ENCODE data around the gene FLNB.
A peak's percentile ranks its signal among the peaks of the same experiment; 100 is the strongest.
"Not testable (repeated sequence)": the region's sequence is repeated elsewhere in the genome, so short reads cannot be mapped to it uniquely, and the experiment has no call there.

The FLNB gene

GRCh38 chr3:57982561-57983243 lies 25.5 kb upstream of the FLNB start:
- no peak for DNase-seq

- DNase-seq: peak; percentile 100
These were observed 24.3 kb upstream of the FLNB start for GRCh38 chr3:57983734-57984518.

GRCh38 chr3:57985176-57985983 lies 22.8 kb upstream of the FLNB start:
- DNase-seq: no peak

GRCh38 chr3:57985984-57986246 lies 22.3 kb upstream of the FLNB start:
- DNase-seq: no peak

- no peak for DNase-seq
These were observed 22.0 kb upstream of the FLNB start for GRCh38 chr3:57986261-57986660.

- not testable (repeated sequence) for DNase-seq
These were observed 19.0 kb upstream of the FLNB start for GRCh38 chr3:57989198-57989597.

GRCh38 chr3:57989646-57990045 lies 18.6 kb upstream of the FLNB start:
- no peak for DNase-seq

- no peak for DNase-seq
These were observed 15.6 kb upstream of the FLNB start for GRCh38 chr3:57992452-57993213.

- DNase-seq: no peak
These were observed 9.6 kb upstream of the FLNB start for GRCh38 chr3:57998366-57999283.

- DNase-seq: no peak
These were observed 8.7 kb upstream of the FLNB start for GRCh38 chr3:57999417-58000115.

- no peak for DNase-seq
These were observed 7.7 kb upstream of the FLNB start for GRCh38 chr3:58000306-58001085.

GRCh38 chr3:58001086-58001467 lies 7.1 kb upstream of the FLNB start:
- DNase-seq: no peak

- DNase-seq: no peak
These were observed 6.2 kb upstream of the FLNB start for GRCh38 chr3:58001979-58002378.

- DNase-seq: no peak
These were observed 5.1 kb upstream of the FLNB start for GRCh38 chr3:58003093-58003492.

GRCh38 chr3:58004973-58005372 lies 3.2 kb upstream of the FLNB start:
- DNase-seq: no peak

GRCh38 chr3:58005669-58006068 lies 2.6 kb upstream of the FLNB start:
- no peak for DNase-seq

GRCh38 chr3:58006661-58007060 lies 1.6 kb upstream of the FLNB start:
- no peak for DNase-seq

GRCh38 chr3:58009026-58009748 lies 965 bp downstream of the FLNB start:
- DNase-seq: no peak

GRCh38 chr3:58009749-58010535 lies 1.7 kb downstream of the FLNB start:
- DNase-seq: no peak
